ENCODE results near the gene FAM217A.

FAM217A gene

GRCh38 chr6:4088704-4089103, 9.8 kb upstream of the FAM217A start:
- TF ChIP-seq, protein P1, sequence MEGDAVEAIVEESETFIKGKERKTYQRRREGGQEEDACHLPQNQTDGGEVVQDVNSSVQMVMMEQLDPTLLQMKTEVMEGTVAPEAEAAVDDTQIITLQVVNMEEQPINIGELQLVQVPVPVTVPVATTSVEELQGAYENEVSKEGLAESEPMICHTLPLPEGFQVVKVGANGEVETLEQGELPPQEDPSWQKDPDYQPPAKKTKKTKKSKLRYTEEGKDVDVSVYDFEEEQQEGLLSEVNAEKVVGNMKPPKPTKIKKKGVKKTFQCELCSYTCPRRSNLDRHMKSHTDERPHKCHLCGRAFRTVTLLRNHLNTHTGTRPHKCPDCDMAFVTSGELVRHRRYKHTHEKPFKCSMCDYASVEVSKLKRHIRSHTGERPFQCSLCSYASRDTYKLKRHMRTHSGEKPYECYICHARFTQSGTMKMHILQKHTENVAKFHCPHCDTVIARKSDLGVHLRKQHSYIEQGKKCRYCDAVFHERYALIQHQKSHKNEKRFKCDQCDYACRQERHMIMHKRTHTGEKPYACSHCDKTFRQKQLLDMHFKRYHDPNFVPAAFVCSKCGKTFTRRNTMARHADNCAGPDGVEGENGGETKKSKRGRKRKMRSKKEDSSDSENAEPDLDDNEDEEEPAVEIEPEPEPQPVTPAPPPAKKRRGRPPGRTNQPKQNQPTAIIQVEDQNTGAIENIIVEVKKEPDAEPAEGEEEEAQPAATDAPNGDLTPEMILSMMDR (IDR thresholded peaks at IDR 0.05; ENCODE audit: low read length, missing control alignments): no peak
- no peak for DNase-seq (ENCODE audit: low read depth)
- no peak overlapping the region for H3K4me3 ChIP-seq (replicated peaks; ENCODE audit: low read depth, low read length)

DNA sequence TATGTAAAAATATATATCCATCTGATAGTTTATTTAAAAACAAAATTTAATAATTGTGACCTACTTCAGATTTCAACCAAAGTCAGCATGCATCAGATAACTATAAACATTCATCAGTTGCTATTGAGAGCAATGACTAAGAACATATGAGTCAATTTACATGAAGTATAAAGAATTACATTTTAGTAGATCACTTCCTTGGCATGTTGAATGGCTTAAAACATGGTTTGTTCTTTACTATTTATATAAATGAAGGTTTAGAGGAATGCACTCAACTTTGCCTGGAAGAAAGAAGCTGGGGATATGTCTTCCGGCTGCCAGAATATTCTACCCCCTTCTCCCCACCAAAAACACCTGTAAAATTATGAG, 6.4 kb upstream of the FAM217A start:
- H3K4me3 ChIP-seq (replicated peaks; ENCODE audit: low read depth, low read length): no peak overlapping the region
- DNase-seq (ENCODE audit: low read depth): no peak
- TF ChIP-seq, protein P1 (IDR thresholded peaks at IDR 0.05; ENCODE audit: low read length, missing control alignments): no peak

DNA sequence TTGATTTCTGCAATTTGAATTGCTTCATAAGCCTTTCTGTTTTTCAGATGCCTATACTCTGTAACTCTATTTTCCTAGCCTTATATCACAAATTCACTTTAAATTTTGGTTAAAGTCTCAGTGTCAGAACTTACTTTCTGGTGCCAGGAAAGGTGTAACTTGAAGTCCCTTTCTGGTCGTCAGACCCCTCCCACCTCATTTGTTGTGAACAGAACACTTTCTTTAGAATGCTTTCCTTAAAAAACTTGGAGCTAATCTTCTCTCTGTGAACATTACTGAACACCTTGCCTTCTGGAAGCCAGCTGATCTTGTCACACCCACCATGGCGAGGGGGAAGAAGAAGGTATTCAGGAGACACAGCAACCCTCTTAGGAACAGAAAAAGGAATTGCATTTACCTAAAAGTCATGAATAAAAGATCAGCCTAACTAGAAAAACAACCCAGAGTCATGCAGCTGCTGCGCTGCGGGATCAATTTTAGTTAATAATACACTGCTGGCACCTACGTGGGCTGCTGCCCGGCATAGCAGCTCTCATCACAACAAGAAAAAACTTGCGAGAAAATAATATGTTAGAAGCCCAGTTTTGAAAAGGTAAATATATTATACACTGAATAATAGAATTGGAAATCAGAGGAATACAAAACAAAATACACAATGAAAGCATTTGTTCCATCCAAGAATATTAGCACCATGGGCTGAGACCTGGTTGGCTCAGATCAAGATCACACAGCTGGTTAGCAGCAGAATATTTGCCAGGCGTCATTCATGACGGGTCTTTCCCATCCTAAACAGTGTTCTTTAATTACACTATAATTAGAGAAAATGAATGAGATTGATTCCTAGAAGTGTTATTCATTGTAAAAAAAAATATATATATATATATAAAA, 5.8 kb upstream of the FAM217A start:
- TF ChIP-seq, protein P1 (IDR thresholded peaks at IDR 0.05; ENCODE audit: low read length, missing control alignments): no peak
- no peak for DNase-seq (ENCODE audit: low read depth)
- H3K4me3 ChIP-seq (replicated peaks; ENCODE audit: low read depth, low read length): no peak overlapping the region

GRCh38 chr6:4074478-4075235, 4.3 kb downstream of the FAM217A start:
- no peak for DNase-seq (ENCODE audit: low read depth)
- TF ChIP-seq, protein P1 (IDR thresholded peaks at IDR 0.05; ENCODE audit: low read length, missing control alignments): no peak
- no peak overlapping the region for H3K4me3 ChIP-seq (replicated peaks; ENCODE audit: low read depth, low read length)

- TF ChIP-seq, protein P1 (IDR thresholded peaks at IDR 0.05; ENCODE audit: low read length, missing control alignments): no peak
- DNase-seq (ENCODE audit: low read depth): no peak
- no peak overlapping the region for H3K4me3 ChIP-seq (replicated peaks; ENCODE audit: low read depth, low read length)
Measured at GRCh38 chr6:4071330-4071729, 7.6 kb downstream of the FAM217A start.

- no peak overlapping the region for H3K4me3 ChIP-seq (replicated peaks; ENCODE audit: low read depth, low read length)
- DNase-seq (ENCODE audit: low read depth): no peak
- TF ChIP-seq, protein P1 (IDR thresholded peaks at IDR 0.05; ENCODE audit: low read length, missing control alignments): no peak
Measured at GRCh38 chr6:4069199-4069598, 9.7 kb downstream of the FAM217A start.

Measured in fibroblast of pulmonary artery (primary cell).